ENCODE measurements around the gene STK11IP.
A peak's percentile ranks its signal among the peaks of the same experiment; 100 is the strongest.

STK11IP gene, protein sequence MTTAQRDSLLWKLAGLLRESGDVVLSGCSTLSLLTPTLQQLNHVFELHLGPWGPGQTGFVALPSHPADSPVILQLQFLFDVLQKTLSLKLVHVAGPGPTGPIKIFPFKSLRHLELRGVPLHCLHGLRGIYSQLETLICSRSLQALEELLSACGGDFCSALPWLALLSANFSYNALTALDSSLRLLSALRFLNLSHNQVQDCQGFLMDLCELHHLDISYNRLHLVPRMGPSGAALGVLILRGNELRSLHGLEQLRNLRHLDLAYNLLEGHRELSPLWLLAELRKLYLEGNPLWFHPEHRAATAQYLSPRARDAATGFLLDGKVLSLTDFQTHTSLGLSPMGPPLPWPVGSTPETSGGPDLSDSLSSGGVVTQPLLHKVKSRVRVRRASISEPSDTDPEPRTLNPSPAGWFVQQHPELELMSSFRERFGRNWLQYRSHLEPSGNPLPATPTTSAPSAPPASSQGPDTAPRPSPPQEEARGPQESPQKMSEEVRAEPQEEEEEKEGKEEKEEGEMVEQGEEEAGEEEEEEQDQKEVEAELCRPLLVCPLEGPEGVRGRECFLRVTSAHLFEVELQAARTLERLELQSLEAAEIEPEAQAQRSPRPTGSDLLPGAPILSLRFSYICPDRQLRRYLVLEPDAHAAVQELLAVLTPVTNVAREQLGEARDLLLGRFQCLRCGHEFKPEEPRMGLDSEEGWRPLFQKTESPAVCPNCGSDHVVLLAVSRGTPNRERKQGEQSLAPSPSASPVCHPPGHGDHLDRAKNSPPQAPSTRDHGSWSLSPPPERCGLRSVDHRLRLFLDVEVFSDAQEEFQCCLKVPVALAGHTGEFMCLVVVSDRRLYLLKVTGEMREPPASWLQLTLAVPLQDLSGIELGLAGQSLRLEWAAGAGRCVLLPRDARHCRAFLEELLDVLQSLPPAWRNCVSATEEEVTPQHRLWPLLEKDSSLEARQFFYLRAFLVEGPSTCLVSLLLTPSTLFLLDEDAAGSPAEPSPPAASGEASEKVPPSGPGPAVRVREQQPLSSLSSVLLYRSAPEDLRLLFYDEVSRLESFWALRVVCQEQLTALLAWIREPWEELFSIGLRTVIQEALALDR

DNA sequence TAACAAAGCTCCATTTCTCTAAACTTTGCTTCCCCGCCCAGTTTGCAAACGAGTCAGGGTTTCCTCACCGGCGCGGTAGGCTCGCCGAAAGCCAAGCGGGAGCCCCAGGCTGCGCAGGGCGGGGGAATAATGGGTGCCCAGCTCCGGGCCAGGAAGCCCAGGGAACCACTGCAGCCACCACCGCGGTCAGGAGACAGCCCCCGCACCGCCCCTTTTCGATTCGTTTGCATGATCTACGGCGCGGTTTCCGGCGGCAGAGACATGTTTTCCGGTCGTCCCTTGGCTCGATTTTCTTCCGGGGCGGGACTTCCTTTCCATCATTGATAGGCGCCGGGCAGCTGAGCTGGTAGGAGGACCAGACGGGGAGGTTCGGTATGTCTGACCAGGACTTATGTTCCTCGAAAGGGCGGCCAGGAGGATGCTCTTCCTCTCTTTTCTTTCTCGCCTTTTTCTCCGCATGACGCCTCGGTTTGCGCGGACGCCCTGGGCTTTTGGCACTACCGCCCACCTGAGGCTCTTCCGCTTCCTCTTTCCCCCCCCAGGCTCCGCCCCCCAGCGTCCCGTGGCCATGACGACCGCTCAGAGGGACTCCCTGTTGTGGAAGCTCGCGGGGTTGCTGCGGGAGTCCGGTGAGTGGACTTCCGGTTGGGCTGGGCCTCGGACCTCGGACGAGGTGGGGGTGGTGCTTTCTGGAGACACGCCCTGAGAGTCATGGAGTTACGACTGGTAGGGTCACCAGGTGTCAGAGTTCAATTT, at the start of gene STK11IP:
STK11IP (plus strand) TSS at position 306 of the 756 bp plus-strand sequence; CDS start at position 569, 263 bp downstream.
- peak; percentile 80 for DNase-seq (ENCODE audit: low read depth)

DNA sequence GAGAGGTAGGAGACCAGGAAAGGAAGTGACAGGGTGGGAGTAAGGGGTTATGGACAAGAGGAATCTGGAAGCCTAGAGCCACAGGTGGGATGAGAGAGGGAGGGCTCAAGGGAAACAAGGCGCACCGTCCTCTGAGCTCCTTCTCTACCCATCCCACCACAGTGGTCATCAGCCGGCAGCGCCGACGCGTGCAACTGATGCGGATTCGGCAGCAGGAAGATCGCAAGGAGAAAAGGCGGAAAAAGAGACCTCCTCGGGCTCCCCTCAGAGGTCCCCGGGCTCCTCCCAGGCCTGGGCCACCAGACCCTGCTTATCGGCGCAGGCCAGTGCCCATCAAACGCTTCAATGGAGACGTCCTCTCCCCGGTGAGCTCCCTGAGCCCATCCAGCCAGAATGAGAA, 48.7 kb upstream of the STK11IP start:
- no peak for DNase-seq (ENCODE audit: low read depth)

DNA sequence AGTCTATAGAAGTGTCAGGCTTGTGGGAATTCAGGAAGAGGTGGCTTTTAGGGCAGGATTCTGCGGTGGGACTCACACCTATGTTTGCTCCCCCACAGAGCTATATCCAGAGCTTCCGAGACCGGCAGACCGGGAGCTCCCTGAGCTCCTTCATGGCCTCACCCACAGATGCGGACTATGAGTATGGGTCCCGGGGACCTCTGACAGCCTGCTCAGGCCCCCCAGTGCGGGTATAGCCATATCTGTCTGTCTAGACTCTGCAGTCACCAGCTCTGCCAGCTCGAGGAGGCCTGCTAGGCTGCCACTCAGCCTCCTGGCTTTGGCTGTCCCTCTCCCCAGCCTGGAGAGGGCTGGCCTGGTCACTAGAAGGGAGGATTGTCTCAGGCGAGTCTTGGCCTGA, 48.0 kb upstream of the STK11IP start:
- DNase-seq (ENCODE audit: low read depth): no peak

DNA sequence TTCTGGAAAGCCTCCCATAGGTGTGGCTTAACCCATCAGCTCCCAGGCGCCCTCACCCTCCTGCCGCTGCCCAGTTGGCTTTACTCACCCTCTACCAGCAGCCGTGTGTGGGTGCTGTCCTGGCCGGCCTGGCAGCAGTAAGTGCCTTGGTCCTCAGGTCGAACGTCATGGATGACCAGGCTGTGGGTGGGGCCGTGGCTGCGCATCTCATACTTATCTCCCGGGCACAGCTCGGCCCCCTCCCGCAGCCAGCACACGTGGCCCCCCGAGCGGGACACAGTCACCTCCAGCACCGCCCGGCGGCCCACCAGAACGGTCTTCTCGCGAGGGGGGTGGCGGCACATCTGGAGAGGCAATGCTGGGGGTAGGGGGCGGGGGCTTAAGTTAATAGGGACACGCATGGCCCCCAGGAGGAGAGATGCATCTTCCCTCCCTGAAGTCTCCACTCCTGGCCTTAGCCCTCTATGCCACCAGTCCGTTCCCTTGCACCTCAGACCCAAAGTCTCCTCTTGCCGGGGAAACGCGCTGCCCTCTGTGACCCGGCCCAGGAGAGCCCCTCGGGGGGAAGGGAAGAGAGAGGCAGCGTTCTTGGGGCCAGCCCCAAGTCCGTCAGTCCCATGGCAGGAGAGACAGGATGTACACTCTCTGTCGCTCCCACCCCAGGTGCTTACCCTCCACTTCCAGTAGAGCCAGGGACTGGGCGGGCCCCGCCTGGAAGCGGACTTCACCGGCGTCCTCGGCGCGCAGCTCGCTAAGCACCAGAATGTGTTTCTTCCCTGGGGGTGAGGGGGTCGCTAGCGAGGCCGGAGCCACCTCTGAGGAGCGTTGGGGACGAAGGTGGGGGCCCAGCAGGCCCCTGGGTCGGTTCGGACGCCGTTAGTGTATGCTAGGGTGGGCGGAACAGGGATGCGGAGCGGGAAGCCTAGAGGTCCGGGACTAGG, 45.9 kb upstream of the STK11IP start:
- no peak for DNase-seq (ENCODE audit: low read depth)

DNA sequence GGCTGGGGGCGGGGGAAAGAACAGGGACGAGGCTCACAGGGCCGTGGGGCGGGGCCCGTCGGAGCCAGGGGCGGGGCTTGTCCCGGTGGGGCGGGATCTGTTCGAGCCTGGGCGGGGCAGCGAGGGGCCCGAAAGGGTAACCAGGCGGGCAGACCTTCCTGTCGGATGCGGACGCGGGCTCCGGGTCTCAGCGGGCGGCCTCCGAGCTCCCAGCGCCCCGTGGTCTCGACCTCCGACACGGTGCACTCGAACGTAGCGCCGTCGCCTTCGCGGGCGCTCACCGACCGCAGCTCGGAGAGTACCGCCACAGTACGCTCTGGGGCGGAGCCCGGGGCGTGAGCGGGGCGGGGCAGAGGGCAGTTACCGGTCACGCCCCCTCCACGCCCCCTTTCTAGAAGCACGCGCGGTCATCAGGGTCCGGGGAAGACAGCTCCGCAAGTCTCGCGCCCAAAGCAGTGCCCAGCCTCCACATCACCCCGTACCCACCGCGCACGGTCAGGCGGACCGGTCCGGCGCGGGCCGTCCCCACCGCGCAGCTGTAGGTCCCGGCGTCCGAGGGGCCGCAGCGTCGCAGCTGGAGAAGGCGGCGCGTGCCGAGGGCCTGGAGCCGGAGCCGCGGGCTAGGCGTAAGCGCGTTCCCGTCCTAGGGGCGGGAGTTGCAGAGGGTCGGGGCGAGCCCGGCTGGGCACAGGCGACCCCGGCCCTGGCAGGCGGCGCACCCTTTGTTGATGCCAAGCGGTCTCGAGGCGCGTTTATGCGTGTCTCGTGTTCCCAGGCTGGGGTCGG, 45.1 kb upstream of the STK11IP start:
- DNase-seq (ENCODE audit: low read depth): peak; percentile 52

DNA sequence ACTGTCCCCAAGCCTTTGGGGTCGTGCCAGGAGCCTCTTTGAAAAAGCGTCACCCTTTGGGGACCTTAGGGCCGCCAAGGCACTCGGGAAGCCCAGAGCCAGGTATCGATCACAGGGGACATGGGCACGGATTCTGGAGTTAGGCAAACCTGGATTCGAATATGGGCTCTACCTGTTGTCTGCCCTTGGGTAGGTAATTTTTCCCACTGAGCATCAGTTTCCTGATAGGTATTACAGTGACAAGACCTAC, 44.6 kb upstream of the STK11IP start:
- no peak for DNase-seq (ENCODE audit: low read depth)

DNA sequence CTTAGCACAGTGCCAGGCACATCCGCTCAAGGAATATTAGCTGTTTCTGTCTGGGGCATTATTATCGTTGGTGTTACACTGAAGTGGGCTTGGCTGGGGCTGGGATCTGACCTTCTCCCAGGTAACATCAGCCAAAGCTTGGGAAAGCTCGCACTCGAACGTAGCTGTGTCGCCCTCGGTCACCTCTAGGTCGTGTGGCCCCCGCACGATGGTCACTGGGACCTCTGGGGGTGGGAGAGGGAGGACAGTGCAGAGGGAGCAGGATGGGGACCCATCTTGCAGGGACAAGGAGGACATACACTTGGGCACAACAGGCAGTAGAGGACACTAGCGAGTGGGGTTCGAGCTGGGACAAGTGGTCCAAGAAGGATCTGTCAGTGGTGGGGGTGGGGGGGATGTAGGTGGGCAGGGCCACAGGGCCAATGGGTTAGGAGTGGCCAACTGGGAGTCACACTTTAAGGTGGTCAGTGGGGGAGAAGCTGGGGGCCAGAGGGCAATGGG, 44.1 kb upstream of the STK11IP start:
- no peak for DNase-seq (ENCODE audit: low read depth)

DNA sequence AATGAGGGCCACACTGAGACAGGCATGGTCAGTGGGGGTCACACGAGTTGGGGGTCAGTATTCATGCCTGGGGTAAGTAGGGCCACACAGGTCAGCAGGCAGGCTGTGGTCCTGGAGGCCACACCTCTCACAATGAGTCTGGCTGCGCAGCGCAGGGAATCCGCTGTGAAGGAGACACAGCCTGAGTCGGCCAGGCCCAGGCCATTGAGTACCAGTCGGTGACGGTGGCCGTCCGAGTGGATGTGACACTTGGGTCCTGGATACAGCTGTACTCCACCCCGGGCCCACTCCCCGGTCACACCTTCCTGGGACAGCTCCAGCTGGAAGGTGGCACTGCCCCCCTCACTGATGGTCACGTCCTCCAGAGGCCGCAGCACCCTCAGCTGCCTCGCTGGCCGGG, 43.3 kb upstream of the STK11IP start:
- no peak for DNase-seq (ENCODE audit: low read depth)

DNA sequence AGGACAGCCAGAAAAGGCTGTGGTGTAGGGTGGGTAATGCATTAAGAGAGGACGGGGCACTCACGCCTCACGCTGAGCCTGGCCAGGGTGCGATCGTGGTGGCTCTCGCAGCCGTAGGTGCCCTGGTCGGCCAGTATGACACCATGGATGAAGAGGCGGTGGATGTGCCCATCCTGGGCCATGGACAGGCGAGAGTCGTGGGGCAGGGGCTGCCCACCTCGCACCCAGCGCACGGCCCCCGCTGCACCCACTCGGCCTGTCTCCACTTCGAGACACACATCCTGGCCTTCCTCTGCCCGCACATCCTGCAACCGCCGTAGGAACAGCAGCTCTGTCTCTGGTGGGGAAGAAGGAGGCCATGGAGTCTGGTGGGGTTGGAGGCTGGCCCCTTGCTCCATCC, 41.7 kb upstream of the STK11IP start:
- no peak for DNase-seq (ENCODE audit: low read depth)

DNA sequence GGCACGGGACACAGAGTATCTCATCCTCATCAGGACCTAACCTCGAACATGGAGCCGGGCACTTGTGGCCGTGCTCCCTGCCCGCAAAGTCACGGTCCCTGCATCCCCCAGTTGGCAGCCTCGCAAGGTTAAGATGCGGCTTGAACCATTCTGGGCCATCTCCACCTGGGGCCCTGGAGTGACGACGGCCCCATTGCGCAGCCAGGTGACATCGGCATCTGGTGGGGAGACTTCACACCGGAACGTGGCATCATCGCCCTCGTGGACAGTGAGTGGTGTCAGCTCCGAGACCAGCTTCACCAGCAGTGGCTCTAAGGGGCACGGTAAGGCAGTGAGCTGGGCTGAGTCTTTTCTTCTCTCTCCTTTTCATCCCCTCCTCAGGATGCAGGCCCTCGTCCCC, 41.2 kb upstream of the STK11IP start:
- no peak for DNase-seq (ENCODE audit: low read depth)

DNA sequence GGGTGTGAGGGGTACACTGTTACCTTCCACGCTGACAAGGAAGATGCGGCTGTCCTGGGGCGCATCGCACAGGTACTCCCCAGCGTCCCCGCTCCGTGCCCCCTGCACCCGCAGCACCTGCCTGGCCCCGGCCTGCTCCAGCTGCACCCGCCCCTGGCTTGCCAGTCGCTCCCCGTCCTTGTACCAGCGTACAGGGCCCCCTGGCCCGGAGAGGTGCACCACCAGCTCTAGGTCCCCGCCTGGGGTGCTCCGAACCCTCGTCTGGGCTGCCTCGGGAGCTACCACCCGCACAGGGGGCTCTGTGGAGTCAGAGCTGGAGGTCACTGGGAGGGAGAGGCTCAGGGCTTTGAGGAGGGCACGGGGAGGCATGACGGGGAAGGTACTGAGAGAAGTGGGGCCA, 40.3 kb upstream of the STK11IP start:
- DNase-seq (ENCODE audit: low read depth): no peak

DNA sequence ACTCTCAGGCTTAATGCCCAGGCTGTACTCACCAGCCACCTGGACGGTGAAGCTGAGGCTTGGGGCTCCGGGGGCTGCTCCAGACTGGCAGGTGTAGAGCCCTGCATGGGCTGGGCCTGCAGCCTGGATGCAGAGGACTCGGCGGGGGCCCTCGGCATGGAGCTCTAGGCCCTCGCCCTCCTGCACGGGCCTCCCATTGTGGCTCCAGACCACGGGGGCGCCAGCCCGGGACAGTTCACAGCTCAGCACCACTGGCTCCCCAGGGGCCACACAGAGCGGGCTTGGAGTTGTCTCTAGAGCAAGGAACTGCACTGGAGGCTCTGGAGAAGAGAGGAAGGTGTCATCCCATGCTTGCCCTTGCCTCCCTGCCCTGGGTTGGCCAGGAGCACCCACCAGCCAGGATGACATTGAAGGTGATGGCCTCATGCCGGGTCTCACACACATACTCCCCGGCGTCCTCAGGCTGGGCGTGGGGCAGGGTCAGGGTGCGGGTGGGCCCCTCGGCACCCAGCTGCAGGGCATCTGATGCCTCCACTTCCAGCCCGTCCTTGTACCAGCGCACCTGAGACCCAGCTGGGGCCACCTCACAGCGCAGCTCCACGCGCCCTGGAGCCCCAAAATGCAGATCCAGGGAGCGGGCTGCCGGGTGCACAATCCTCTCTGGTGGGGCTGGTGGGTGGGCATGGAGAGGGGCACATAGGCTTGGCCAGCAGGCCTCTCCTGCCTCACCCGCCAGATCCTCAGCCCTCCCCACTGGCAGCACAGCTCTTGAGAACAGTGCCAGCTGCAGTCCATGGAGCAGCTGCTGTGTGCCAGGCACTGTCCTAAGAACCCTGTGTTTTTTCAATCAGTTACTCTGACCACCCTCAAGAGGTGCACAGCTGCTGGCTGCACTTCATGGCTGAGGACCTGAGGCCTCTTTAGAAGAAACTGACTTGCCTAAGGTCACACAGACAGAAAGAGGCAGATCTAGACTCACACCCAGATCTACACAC, 39.6 kb upstream of the STK11IP start:
- no peak for DNase-seq (ENCODE audit: low read depth)

DNA sequence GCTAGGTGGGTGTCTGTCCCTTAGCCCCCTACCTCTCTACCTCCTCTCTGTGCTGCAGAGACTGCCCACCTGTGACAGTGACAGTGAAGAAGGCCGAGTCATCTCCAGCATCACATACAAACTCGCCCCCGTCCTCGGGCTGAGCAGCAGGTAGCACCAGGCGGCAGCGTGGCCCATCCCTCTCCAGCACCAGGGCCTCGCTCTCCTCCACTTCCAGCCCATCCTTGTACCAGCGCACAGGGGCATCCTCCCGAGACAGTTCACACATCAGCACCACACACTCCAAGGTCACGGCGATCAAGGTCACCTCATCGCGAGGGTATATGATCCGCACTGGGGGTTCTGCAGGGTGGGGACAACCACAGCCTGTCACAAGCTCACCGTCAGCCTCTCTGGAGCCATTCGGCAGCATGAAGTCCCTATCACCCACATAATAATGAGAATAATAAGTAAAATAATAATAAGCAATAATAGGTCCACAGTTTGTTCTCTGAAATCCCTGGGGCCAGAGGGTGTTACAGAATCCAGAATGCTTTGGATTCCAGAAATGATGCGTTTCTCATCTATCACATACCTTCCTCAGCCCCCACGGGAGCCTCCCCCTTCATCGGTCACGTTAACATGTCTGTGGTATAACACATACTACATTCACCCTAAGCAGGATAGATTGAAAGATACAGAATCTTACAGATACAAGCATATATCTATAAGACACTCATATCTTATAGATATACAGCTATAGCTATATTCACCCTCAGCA, 38.3 kb upstream of the STK11IP start:
- DNase-seq (ENCODE audit: low read depth): no peak

DNA sequence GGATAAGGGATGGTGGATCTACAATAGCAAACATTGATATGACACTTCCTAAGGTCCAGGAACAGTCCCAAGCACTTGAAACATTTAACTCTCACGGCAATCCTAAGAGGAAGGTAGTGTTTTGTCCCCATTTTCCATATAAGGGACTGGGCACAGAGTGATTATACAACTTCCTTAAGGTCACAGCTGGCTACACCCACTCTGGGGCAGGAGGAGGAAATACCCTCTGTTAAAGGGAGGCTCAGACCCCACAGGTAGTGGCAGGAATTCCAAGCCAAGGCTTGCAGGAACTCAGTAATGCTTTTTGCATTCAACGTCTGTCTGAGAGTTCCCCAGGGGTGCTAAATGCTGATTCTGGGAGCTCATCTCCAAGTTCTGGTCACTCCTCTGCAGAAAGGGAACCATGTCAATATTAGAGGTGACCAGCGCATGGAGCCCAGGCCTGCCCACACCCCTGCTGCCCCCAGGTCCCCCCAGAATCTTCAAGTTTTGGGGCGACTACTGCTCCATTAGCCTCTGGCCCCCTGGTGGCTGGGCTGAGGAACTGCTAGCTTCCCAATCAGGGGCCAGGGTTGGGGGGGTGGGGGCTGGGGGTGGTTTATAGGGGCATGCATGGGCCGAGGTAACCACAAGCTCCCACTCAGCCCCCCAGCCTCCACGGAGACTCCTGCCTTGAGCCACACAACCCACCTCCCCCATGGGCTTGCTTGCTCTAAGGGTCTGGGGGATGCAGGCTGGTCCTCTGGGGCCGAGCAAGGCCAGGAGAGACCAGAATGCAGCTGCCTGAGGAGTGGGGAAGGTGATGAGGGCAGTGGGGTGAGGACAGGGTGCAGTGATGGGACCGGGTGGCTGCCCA, 37.4 kb upstream of the STK11IP start:
- DNase-seq (ENCODE audit: low read depth): no peak

DNA sequence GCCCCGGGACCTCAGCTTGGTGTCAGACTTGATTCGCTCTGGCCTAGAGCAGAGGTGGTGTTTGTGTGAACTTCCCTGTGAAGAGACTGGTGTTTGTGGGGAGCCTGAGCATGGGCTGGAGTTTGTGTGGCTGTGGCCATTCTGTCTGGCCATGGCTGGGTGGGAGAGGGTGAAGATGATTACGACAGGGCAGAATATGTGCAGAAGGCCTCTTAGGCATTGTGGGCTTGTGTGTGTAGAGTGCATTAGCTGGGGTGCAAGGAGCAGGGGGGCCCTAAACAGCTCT, 36.8 kb upstream of the STK11IP start:
- no peak for DNase-seq (ENCODE audit: low read depth)

DNA sequence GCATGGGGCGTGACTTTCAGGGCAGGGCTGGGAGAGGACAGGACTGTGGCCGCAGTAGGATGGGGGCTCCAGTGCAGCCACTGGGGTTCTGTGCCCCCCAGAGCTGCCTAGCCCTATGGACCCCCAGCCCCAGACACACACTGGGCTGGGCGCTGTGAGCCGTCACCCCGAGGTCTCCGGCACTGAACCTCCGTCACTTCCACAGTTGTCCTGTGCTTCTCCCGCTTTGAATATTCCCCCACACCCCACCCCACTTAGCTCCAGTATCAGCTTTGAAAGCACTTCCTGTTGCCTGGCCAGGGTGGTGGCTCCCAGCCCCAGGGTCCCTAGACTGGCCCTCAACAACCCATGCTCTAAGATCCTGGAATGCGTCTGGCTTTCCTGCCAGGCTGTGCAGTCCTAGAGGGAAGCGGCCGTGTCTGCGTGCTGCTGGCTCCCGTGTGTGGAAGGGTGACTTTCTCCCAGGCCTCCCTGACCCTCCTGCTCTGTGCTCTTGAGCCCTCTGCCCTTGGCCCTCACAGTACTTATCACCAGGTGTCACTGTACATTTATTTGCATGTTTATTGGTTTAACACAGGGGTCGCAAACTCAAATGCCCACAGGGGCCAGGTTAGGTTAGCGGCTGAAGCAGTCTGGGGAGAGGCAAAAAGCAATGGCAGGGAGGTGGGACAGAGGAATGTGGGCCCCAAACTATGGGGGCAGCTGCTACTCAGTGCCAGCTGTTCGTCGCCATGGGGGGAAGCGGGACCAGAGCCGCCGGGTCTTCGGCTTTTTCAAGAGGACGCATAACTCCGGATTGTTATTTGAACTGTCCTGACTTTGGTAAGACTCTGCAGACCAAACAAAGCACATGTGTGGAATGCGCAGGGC, 36.2 kb upstream of the STK11IP start:
- DNase-seq (ENCODE audit: low read depth): no peak

All from activated T-helper 1 cell treated with Interleukin-2 at 50 U/mL for 16 hours (primary cell).